NT2/D1 (cell line): ENCODE data around the gene LMBR1L.

Experiments
- DNase-seq: peaks from one replicate; pipeline ENCODE4 v3.0.0-alpha.2; 2011; ENCODE audit warnings: low read depth, low spot score
- H3K27me3 ChIP-seq: 2 replicates; pipeline ENCODE4 v1.6.0; 2011; ENCODE audit warnings: mild to moderate bottlenecking; ENCODE audit not compliant: insufficient read length, insufficient read depth
- H3K36me3 ChIP-seq: 2 replicates; pipeline ENCODE4 v1.6.1; 2011; ENCODE audit warnings: mild to moderate bottlenecking, low read length, mixed read lengths; ENCODE audit not compliant: insufficient read depth, insufficient read length
- H3K4me1 ChIP-seq: 2 replicates; pipeline ENCODE4 v1.5.1; 2011; ENCODE audit not compliant: insufficient read depth, insufficient read length
- H3K4me3 ChIP-seq: 2 replicates; pipeline ENCODE4 v1.5.1; 2011; ENCODE audit warnings: low read depth; ENCODE audit not compliant: insufficient read length
- H3K9ac ChIP-seq: 2 replicates; pipeline ENCODE4 v1.6.0; 2011; ENCODE audit warnings: low read depth; ENCODE audit not compliant: insufficient read length
- H3K9me3 ChIP-seq: 2 replicates; pipeline ENCODE4 v1.5.1; 2011; ENCODE audit warnings: mild to moderate bottlenecking, low read length; ENCODE audit not compliant: insufficient read depth
- SUZ12 ChIP-seq: IDR thresholded peaks from 2 replicates; pipeline ENCODE4 v1.6.1; 2011; ENCODE audit not compliant: insufficient read length, insufficient read depth; ENCODE audit errors: extremely low read depth
- YY1 ChIP-seq: IDR thresholded peaks from 2 replicates; pipeline ENCODE4 v1.6.1; 2011; ENCODE audit not compliant: insufficient read length, insufficient read depth
- ZNF274 ChIP-seq: IDR thresholded peaks from 2 replicates; pipeline ENCODE4 v1.6.1; 2011; ENCODE audit warnings: mild to moderate bottlenecking, low read depth, low read length

LMBR1L gene

DNA sequence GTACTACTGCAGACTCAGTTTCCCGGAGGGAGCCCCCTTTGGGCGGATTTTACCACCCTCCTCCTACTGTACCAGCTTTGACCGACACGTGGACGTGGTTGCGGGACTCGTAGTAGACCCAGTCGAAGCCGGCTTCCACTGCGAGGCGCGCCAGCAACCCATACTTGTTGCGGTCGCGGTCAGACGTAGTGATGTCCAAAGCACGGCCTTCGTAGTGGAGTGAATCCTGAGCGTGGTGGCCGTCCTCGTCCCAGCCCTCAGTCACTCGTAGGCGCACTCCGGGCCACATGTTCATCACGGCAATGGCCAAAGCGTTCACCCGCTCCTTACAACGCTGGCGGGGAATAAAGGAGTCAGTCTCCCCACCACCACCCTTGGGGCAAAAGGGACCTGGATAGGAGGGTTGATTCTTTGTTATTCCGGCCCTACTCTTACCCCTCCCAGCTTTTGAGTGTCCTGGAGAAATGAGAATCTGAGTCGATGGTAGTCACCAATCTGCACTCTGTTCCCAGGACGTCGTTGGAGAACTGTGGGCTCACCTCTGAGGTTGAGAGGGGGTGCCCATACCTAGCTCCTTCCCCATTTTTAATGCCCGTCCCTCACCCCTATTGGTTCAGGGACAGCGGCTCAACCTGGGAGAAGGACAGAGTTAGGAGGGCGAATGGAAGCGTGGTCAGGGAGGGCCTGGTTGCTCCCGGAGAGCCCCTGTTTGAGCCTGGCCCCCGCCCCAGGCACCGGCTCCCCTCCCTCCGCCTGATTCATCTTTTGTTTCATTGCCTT lies 19.4 kb downstream of the LMBR1L start:
- H3K4me3 ChIP-seq: peak overlapping the region; percentile 19
- TF ChIP-seq ZNF274 (no peak), SUZ12 (no peak), YY1 (no peak)
- peaks cover 77% of the 10 kb centered on the region for H3K27me3 ChIP-seq
- H3K4me1 ChIP-seq: peaks cover 6% of the 10 kb centered on the region
- DNase-seq: no peak
- H3K9me3 ChIP-seq: no peaks in the 10 kb centered on the region
- H3K36me3 ChIP-seq: no peaks in the 10 kb centered on the region
- peak overlapping the region; percentile 12 for H3K9ac ChIP-seq

DNA sequence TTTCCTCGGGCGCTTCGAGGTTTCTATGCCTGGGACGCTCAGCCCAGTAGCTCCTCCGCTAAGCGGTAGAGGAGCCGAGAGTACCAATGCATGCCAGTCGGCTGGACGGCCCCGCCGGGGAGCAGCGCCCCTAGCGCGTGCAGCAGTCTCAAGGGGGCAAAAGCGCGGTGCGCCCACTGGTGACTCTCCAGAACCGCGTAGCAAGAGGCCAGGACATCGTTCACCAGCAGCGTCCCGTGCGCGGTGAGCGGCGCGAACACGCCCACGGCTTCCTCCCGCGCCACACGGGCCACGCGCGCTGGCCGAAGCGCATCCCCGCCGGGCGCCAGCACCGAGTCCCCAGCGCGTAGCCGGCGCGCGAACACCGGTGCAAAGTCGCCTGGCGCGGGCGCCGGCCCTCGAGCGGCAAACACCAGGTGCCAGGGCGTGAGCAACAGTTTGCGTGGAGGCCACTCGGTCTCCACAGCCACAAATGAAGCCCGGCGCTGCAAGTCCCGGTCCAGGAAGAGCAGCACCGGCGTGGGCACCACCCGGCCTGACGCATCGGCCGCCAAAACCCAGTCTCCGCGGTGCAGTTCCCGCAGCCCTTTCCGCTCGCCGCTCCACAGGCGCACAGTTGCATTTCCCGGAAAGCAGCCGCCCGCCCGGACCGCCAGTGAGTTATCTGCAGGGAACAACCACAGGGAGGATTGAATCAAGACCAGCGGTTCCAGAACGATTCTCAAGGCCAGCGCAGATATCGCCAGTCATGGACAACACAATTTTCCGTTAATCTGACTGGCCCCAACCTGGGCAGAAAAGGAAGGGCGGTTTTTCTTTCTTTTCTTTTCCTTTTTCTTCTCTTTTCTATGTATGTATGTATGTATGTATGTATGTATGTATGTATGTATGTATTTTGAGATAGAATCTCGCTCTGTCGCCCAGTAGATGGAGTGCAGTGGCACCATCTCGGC lies 20.6 kb downstream of the LMBR1L start:
- peaks cover 79% of the 10 kb centered on the region for H3K27me3 ChIP-seq
- H3K36me3 ChIP-seq: no peaks in the 10 kb centered on the region
- DNase-seq: no peak
- H3K4me1 ChIP-seq: peaks cover 6% of the 10 kb centered on the region
- no peaks in the 10 kb centered on the region for H3K9me3 ChIP-seq
- peak overlapping the region; percentile 77 for H3K9ac ChIP-seq
- peak; percentile 99 for TF ChIP-seq SUZ12
- no peak for TF ChIP-seq YY1
- TF ChIP-seq ZNF274: no peak
- peak overlapping the region; percentile 50 for H3K4me3 ChIP-seq

DNA sequence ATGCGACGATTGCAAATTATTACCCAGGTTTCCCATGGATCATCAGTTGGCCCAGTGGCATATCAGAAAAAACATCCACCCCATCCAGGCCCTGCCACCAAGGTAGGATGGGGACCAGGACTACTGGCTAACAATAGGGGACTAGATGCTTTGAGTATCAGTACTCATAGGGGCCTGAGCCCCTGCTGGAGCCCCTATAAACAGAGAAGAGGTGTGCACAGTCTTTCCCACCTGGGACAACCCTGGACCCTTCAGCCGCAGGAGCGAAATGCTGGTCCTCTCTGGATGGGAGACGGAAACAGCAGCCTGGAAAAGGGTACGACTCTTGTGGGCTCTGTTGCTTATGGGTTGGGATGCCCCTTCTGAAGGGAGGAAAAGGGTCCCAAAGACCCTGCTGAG lies 21.7 kb downstream of the LMBR1L start:
- no peak overlapping the region for H3K4me3 ChIP-seq
- no peaks in the 10 kb centered on the region; the same call in 1 of the 2 replicates for H3K9me3 ChIP-seq
- no peak overlapping the region for H3K9ac ChIP-seq
- no peaks in the 10 kb centered on the region for H3K36me3 ChIP-seq
- DNase-seq: no peak
- peaks cover 76% of the 10 kb centered on the region for H3K27me3 ChIP-seq
- H3K4me1 ChIP-seq: peaks cover 3% of the 10 kb centered on the region
- TF ChIP-seq YY1: no peak
- TF ChIP-seq ZNF274: no peak
- TF ChIP-seq SUZ12: peak; percentile 35

GRCh38 chr12:49088150-49088931 lies 22.3 kb downstream of the LMBR1L start:
- peak; percentile 69 for DNase-seq
- TF ChIP-seq YY1 (no peak), SUZ12 (peak; percentile 51), ZNF274 (no peak)
- Histone ChIP-seq H3K4me3 (no peak overlapping the region), H3K9me3 (no peaks in the 10 kb centered on the region; the same call in 1 of the 2 replicates), H3K9ac (no peak overlapping the region), H3K27me3 (peaks cover 72% of the 10 kb centered on the region), H3K36me3 (no peaks in the 10 kb centered on the region), H3K4me1 (peaks cover 3% of the 10 kb centered on the region)

GRCh38 chr12:49086116-49086515 lies 24.5 kb downstream of the LMBR1L start:
- Histone ChIP-seq H3K36me3 (no peaks in the 10 kb centered on the region), H3K4me1 (peaks cover 3% of the 10 kb centered on the region), H3K9me3 (no peaks in the 10 kb centered on the region; the same call in 1 of the 2 replicates), H3K4me3 (no peak overlapping the region), H3K9ac (no peak overlapping the region), H3K27me3 (peaks cover 51% of the 10 kb centered on the region)
- no peak for DNase-seq
- TF ChIP-seq SUZ12 (no peak), YY1 (no peak), ZNF274 (no peak)

DNA sequence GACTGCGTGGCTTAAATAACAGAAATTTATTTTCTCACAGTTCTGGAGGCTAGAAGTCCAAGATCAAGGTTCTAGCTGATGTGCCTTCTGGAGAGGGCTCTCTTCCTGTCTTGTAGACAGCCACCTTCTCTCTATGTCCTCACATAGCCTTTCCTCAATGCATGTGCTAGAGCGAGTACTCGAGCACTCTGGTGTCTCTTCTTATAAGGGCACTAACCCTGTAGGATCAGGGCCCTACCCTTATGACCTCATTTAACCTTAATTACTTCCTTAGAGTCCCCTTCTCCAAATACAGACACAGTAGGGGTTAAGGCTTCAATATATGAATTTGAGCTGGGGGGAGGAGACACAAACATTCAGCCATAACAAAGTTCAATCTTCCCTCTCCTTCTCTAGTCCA lies 26.2 kb downstream of the LMBR1L start:
- Histone ChIP-seq H3K36me3 (no peaks in the 10 kb centered on the region), H3K4me1 (no peaks in the 10 kb centered on the region), H3K4me3 (no peak overlapping the region), H3K9ac (no peak overlapping the region), H3K9me3 (no peaks in the 10 kb centered on the region; the same call in 1 of the 2 replicates), H3K27me3 (peaks cover 34% of the 10 kb centered on the region)
- TF ChIP-seq SUZ12 (no peak), YY1 (no peak), ZNF274 (no peak)
- DNase-seq: no peak
